Transverse colon (tissue), 3 donors: ENCODE data around the gene FARSA.

Experiments
- POLR2A ChIP-seq: fragments of 450-650 bp; IDR thresholded peaks from one replicate; pipeline ENCODE4 v1.6.1; 2016; ENCODE audit warnings: antibody characterized with exemption, mild to moderate bottlenecking, moderate library complexity
- TF ChIP-seq, protein P1 (sequence below), 5 experiments: fragments of 200-600 bp in 3 of 5; fragments of 450-650 bp in 2 of 5; sonication (generic) in 3 of 5; IDR thresholded peaks; 1 replicate in 2 of 5; 2 replicates in 3 of 5; pipeline ENCODE4 v1.5.1; 2016 to 2017; ENCODE audit warnings: antibody characterized with exemption in 5 of 5, inconsistent platforms in 3 of 5, mild to moderate bottlenecking in 2 of 5, moderate library complexity in 1 of 5

- TF ChIP-seq POLR2A, result no peak
- TF ChIP-seq, protein P1, sequence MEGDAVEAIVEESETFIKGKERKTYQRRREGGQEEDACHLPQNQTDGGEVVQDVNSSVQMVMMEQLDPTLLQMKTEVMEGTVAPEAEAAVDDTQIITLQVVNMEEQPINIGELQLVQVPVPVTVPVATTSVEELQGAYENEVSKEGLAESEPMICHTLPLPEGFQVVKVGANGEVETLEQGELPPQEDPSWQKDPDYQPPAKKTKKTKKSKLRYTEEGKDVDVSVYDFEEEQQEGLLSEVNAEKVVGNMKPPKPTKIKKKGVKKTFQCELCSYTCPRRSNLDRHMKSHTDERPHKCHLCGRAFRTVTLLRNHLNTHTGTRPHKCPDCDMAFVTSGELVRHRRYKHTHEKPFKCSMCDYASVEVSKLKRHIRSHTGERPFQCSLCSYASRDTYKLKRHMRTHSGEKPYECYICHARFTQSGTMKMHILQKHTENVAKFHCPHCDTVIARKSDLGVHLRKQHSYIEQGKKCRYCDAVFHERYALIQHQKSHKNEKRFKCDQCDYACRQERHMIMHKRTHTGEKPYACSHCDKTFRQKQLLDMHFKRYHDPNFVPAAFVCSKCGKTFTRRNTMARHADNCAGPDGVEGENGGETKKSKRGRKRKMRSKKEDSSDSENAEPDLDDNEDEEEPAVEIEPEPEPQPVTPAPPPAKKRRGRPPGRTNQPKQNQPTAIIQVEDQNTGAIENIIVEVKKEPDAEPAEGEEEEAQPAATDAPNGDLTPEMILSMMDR (IDR thresholded peaks at IDR 0.05), result no peak
These were observed 6.5 kb upstream of the FARSA start for GRCh38 chr19:12939975-12940423.
